Pulmonary artery endothelial cell (primary cell): ENCODE results near the gene SH3GL3. TPM values are rescaled to one million over a fixed set of nuclear protein-coding genes. Genes with fewer than 3 reads are reported as not detected.

Experiments used
- DNase-seq: peaks from one replicate; pipeline ENCODE4 v3.0.0-alpha.2; 2011; ENCODE audit warnings: low read depth, low spot score
- total RNA-seq: library from RNA; depleted of rRNA; stranded (reverse); fragments of >200 nt; gene quantifications from 2 replicates; pipeline ENCODE4 v1.2.3, GENCODE V29; 2014

Gene SH3GL3
- total RNA-seq, 1 donor from 2014 or later: 0.07 TPM

DNA sequence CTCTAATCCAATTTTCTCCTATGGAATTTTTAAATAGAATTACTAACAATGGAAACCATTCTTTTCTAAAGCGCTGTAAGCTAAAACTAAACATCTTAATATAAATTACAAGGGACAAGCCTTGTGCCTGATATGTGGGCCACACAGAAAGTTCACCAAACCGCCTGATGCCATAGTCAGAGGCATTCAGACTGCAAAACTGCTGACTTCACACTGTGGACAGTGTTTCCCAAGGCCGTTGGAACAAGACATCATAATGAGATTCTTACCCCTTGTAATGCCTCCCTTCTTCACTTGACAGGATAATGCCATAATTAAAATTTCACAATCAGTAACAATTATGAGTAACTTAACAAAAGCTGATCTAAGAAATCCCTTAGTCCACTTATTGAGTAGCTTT is 14.9 kb downstream of the SH3GL3 start:
- no peak for DNase-seq

DNA sequence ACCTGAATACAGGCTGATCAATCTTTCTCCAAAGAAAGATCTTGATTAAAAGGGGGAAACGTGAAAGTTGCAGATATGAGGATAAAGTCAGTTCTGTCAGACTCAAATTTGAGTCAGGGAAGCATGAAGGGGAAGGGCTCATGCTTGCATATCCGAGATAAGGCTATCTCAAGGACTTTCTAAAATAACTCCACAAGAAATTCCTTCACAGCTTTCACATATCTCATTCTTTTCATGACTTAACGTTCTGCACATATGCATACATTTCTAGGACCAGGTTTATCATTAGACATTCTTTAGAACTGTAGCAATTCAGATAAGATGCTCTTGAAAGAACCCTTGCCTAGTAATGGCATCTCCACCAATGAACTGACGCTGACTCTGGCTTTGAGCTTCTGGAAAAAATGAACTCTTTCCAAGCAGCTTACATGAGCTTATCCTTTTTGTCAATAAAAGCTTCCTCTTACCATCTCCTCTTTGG is 15.9 kb downstream of the SH3GL3 start:
- no peak for DNase-seq

GRCh38 chr15:83470887-83471286 is 23.7 kb downstream of the SH3GL3 start:
- DNase-seq: no peak

- no peak for DNase-seq
Observed at GRCh38 chr15:83471307-83471866, 24.2 kb downstream of the SH3GL3 start.

- DNase-seq: no peak
Observed at GRCh38 chr15:83472151-83472550, 25.0 kb downstream of the SH3GL3 start.

GRCh38 chr15:83472797-83473196 is 25.7 kb downstream of the SH3GL3 start:
- no peak for DNase-seq

- DNase-seq: no peak
Observed at GRCh38 chr15:83474578-83474977, 27.4 kb downstream of the SH3GL3 start.

DNA sequence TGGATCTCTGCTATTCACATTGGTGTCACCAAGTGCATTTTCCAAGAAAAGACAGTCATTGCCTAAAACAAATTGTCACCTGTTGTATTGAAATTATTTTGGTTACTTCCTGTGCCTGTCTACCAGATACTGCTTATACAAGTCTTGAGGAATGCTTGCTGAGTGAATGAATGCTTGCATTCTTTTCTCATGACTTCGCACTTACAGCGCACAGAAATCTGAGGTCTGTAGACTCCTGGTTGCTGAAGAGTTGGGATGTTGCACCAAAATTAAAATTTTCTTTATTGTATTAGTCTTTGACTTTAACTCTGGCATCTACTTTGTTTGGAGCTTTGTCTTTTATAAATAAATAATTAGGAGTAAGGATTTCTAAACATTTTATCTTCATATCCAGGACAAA is 28.4 kb downstream of the SH3GL3 start:
- no peak for DNase-seq

DNA sequence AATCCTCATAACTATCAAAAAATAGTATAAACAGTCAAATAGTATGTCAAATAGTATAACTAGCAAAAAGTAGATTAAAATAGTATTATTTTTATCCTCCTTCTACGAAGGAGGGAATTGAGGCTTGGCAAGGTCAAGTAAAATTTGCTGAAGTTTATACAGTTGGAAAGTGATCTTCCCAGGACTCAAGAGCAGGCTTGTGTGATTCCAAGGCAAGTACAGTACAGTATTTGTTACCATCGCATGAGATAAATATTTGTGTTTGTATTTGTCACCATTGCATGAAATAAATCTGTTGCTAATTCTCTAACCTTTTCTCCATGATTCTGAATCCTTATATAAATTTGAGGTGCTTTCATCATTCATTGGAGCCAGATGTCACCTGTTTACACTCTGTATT is 28.9 kb downstream of the SH3GL3 start:
- no peak for DNase-seq

- DNase-seq: no peak
Observed at GRCh38 chr15:83476708-83477107, 29.6 kb downstream of the SH3GL3 start.

DNA sequence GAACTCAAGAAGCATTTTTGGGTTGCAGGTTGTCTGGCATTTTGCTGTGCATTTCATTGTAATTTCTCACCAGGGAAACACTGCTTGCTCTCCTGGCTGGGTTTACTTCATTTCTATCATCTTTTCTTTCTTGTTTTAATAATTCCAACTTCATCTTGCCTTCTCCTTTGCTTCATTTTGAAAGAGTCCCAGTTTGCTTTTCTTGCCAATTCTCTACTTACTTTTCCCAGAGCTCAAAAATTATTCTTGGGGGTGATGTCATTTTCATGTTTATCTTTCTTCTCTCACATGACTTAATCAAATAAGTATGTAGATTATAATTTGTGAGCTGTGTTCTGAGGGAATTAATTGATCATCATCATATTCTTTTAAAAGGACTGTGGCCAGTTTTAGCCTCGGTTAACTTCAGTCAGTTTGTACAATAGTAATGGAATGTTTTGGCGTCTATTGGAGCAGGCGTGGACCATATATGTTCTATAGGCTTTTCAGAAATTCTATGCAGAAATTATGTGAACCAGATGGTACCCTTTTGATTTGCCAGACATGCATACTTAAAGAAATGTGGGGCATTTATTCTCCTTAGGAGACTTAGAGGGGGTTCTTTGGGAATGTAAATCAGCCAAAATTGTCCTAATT is 30.1 kb downstream of the SH3GL3 start:
- DNase-seq: no peak

DNA sequence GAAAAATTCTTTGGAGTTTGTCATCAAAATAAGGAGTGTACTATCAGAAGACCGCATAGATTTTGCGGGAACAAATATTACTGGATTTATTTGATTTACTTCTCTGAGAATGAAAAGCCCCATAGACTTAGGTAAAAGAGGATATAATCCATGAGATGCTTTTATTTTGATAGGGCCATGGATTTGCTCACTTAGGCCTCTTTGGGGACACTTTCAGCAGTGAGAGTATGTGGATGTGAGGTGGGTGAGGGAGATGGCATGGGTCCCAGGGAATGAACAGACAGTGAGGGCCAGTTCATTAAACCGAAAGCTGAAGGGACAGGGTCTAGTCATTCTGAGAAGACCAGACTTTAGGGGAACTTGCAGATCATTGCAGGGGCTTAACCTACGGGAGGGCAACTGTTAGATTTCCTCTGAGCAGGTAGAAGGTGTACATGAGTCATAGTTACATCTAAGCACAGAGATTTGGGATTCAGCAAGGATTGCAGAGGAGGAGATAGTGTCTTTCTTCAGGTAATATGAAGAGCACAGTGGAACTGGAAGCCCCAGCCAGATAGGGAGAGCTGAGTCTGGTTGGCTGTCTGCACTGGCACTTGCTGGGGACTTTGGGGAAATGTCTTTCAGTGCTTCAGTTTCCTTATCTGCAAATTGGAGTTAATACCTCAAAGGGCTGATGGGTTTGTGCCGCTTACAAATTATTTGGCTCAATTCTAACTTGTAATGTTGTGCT is 30.8 kb downstream of the SH3GL3 start:
- DNase-seq: no peak

- no peak for DNase-seq
Observed at GRCh38 chr15:83483612-83484011, 36.5 kb downstream of the SH3GL3 start.

DNA sequence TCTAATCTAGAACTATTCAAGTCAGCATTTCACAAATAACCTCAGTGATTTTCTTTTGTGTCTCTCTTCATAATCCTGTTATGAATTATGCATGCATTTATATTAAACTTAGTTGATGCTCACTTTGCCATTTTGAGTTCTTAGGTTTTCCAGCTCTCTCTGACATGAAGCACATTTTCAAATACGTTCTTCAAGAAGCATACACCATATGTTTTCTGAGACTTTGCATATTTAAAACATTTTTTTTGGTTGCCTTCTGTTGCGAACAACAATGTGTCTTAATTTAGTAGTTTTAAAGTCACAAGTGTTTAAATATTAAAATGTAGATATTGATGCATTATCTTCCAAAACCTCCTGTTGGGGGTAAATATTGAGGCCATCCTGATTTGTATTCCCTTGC is 37.5 kb downstream of the SH3GL3 start:
- DNase-seq: no peak

DNA sequence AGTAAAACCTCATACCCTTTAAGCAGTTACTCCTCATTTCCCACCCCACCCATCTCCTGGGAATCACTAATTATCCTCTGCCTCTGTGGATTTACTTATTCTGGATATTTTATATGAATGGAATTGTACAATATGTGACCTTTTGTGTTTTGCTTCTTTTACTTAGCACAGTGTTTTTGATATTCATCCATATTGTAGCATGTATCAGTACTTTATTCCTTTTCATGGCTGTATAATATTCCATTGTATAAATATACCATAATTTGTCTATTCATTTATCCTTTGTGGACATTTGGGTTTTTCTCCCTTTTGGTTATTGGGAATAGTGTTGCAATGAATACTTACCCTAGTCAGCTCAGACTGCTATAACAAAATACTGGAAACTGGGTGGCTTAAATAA is 39.2 kb downstream of the SH3GL3 start:
- no peak for DNase-seq

DNA sequence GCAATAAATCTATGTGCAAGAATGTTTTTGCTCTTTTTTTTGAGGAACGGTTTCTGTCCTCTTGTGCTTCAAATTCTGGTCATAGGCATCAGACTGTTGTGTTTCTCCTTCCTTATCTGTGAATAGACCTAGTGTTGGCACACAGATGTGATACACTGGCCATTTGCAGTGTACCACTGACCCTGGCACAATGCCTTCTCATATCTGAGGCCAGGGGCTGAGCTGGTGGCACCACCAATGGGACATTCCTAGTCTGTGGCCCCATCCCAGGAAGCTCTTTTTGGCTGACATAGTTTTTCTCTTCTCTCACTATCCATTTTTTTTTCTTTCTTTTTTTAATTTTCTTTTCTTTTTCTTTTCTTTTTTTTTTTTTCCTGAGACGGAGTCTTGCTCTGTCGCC is 40.4 kb downstream of the SH3GL3 start:
- no peak for DNase-seq

GRCh38 chr15:83489690-83490089 is 42.5 kb downstream of the SH3GL3 start:
- DNase-seq: no peak

GRCh38 chr15:83491486-83491885 is 44.3 kb downstream of the SH3GL3 start:
- DNase-seq: no peak

DNA sequence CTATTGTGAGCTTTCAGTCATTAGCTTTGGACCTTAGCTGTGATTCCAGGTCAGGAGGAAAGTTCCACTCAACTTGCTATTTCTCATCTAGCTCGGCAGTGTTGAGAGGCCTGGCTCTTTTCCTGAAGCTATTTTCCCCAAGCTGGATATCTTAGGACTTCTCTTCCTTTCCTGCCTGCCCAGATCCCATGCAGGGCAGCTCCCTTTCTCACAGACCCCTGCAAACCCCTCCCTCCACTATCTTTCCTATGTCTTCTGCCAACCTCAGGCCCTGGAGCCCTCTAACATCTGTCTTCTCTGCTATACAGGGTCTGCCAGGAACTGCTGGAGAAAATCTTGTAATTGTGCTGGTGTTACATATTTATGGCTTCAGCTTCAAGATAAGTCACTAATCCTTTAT is 49.6 kb downstream of the SH3GL3 start:
- no peak for DNase-seq

GRCh38 chr15:83498374-83498773 is 51.2 kb downstream of the SH3GL3 start:
- DNase-seq: no peak

- DNase-seq: no peak
Observed at GRCh38 chr15:83498801-83499200, 51.7 kb downstream of the SH3GL3 start.

- DNase-seq: no peak
Observed at GRCh38 chr15:83499476-83499875, 52.3 kb downstream of the SH3GL3 start.
